Hair follicular keratinocyte (primary cell): Measurements from ENCODE around the gene PDE6C. TPM values are rescaled to one million over a fixed set of nuclear protein-coding genes. Genes with fewer than 3 reads are reported as not detected.

ENCODE experiments used
- total RNA-seq: library from RNA; depleted of rRNA; stranded (reverse); fragments of >200 nt; gene quantifications from 2 replicates; pipeline ENCODE4 v1.2.3, GENCODE V29; 2015

PDE6C gene
- total RNA-seq, result not detected in 2 replicates

GRCh38 chr10:93612311-93612710, at the start of gene PDE6C:
TSS of gene PDE6C (plus strand) at chr10:93612537. CDS start at chr10:93612726, 189 bp downstream.

GRCh38 chr10:93566435-93567276, 45.7 kb upstream of the PDE6C start, which contains the start of gene FFAR4:
TSS of gene FFAR4 (plus strand) at chr10:93566665. CDS start at chr10:93566721, 56 bp downstream.

GRCh38 chr10:93601146-93601773, 11.1 kb upstream of the PDE6C start, which contains the start of gene RBP4:
TSS of gene RBP4 (minus strand) at chr10:93601235. CDS start at chr10:93601028, 207 bp downstream.

GRCh38 chr10:93702210-93703001, 90.1 kb downstream of the PDE6C start, which contains the start of gene FRA10AC1:
TSS of gene FRA10AC1 (minus strand) at chr10:93702592. CDS start at chr10:93700106, 2,486 bp downstream.

Other genes starting within 250 kb of the PDE6C start
- 116 and 123 TPM in 2 replicates for gene MYOF, start 130.2 kb upstream of the PDE6C start, total RNA-seq
- 22.7 and 63.8 TPM in 2 replicates for gene CEP55, start 115.9 kb upstream of the PDE6C start, total RNA-seq
- not detected in 2 replicates for gene FFAR4, start 45.9 kb upstream of the PDE6C start, total RNA-seq
- gene RBP4, start 11.3 kb upstream of the PDE6C start, total RNA-seq, result not detected in 2 replicates
- 3.7 and 6.0 TPM in 2 replicates for gene FRA10AC1, start 90.1 kb downstream of the PDE6C start, total RNA-seq
- gene LGI1, start 145.4 kb downstream of the PDE6C start, total RNA-seq, result not detected in 2 replicates